Endodermal cell (in vitro differentiated cells): Measurements from ENCODE around the gene ZMYND12. TPM values are rescaled to one million over a fixed set of nuclear protein-coding genes. Genes with fewer than 3 reads are reported as not detected.

Experiments used
- DNase-seq: peaks from one replicate; pipeline ENCODE4 v3.0.0-alpha.2; 2017
- H3K27ac ChIP-seq: 2 replicates; pipeline ENCODE4 v1.5.1; 2013; ENCODE audit warnings: mild to moderate bottlenecking, low read depth, low read length, moderate library complexity
- H3K27me3 ChIP-seq: 2 replicates; pipeline ENCODE4 v1.6.1; 2013; ENCODE audit warnings: mild to moderate bottlenecking, low read length, moderate library complexity; ENCODE audit not compliant: insufficient read depth, control insufficient read depth, poor library complexity, severe bottlenecking
- H3K36me3 ChIP-seq: 2 replicates; pipeline ENCODE4 v1.7.0; 2013; ENCODE audit warnings: mild to moderate bottlenecking, low read length, moderate library complexity; ENCODE audit not compliant: control insufficient read depth, insufficient read depth
- H3K4me1 ChIP-seq: one replicate; pipeline ENCODE4 v1.7.0; 2013; ENCODE audit warnings: low read length; ENCODE audit not compliant: control insufficient read depth, insufficient read depth
- H3K4me3 ChIP-seq: 2 replicates; pipeline ENCODE4 v1.5.1; 2013; ENCODE audit warnings: mild to moderate bottlenecking, low read length, moderate library complexity
- H3K9ac ChIP-seq: 2 replicates; pipeline ENCODE4 v1.6.1; 2013; ENCODE audit warnings: mild to moderate bottlenecking, low read length, moderate library complexity; ENCODE audit not compliant: poor library complexity, severe bottlenecking; ENCODE audit errors: extremely low read depth
- H3K9me3 ChIP-seq: 2 replicates; pipeline ENCODE4 v1.6.1; 2013; ENCODE audit warnings: mild to moderate bottlenecking, low read length, moderate library complexity; ENCODE audit not compliant: control insufficient read depth
- H3K27ac Mint-ChIP-seq: 2 replicates; pipeline ENCODE4 v1.8.0; 2020; ENCODE audit warnings: mixed read lengths
- H3K27me3 Mint-ChIP-seq: 2 replicates; pipeline ENCODE4 v1.8.0; 2021; ENCODE audit warnings: mild to moderate bottlenecking, mixed read lengths; ENCODE audit not compliant: insufficient read depth
- H3K36me3 Mint-ChIP-seq: 2 replicates; pipeline ENCODE4 v1.8.0; 2020; ENCODE audit warnings: low read depth, mixed read lengths
- H3K4me1 Mint-ChIP-seq: 2 replicates; pipeline ENCODE4 v1.8.0; 2020; ENCODE audit warnings: mixed read lengths
- H3K4me3 Mint-ChIP-seq: 2 replicates; pipeline ENCODE4 v1.8.0; 2020; ENCODE audit warnings: mild to moderate bottlenecking, moderate library complexity, mixed read lengths
- H3K9me3 Mint-ChIP-seq: 2 replicates; pipeline ENCODE4 v1.8.0; 2020; ENCODE audit warnings: mild to moderate bottlenecking, mixed read lengths
- CTCF ChIP-seq: fragments of 200-600 bp; sonication (generic); conservative IDR thresholded peaks from 2 replicates; pipeline ENCODE4 v1.5.0; 2021; ENCODE audit warnings: antibody characterized with exemption, mild to moderate bottlenecking
- WGBS, 2 experiments: methylation state at CpG; one replicate each; pipeline versions ENCODE4 v1.1.5 to v1.1.7; 2013; ENCODE audit warnings: missing lambda C conversion rate in 2 of 2, mixed read lengths in 1 of 2; ENCODE audit not compliant: insufficient coverage in 1 of 2, insufficient read length in 1 of 2; 5-methylcytosine and 5-hydroxymethylcytosine counted together
- total RNA-seq, 2 donors: library from RNA; stranded (reverse); fragmentation: NEBNext Ultra II Directional in 1 of 2; extraction: Animal tissue kit (Norgen Biotek cat#: 25700) in 1 of 2; gene quantifications; 2 replicates in 1 of 2; 3 replicates in 1 of 2; pipeline ENCODE4 v1.2.1, GENCODE V29; 2021

Gene ZMYND12
- total RNA-seq, 2 donors from 2014 or later: 0.44 to 1.1 TPM

DNA sequence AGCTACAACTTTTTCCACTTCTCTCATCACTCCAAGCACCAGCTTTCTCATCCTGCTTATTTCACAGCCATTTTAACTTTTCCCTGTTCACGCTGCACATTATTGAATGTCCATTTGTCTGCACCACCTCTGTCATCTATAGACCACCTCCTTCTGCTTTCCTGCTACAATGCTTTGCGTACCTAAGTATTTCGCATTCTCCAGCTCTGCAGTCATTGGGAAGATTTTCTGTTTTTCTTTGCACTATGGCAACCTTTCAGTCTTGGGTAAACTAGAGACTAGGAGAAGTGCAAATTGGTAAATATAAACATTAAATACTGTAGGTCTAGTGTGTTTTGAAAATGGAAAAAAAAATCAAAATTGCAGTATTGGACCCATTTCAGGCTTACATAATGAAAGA, 8.1 kb upstream of the ZMYND12 start:
- Mint-ChIP-seq H3K36me3 (peaks cover 19% of the 10 kb centered on the region), H3K27ac (peak overlapping the region; percentile 86), H3K4me3 (peak overlapping the region; percentile 79), H3K27me3 (peaks cover 7% of the 10 kb centered on the region), H3K9me3 (no peaks in the 10 kb centered on the region), H3K4me1 (peaks cover 16% of the 10 kb centered on the region)
- H3K9me3 ChIP-seq: no peaks in the 10 kb centered on the region
- H3K4me1 ChIP-seq: peaks cover 2% of the 10 kb centered on the region
- H3K36me3 ChIP-seq: peaks cover 20% of the 10 kb centered on the region
- peak overlapping the region; percentile 84 for H3K9ac ChIP-seq
- DNase-seq: no peak
- 89 to 100% methylated on average over 1 to 3 of the region's 3 CpGs for WGBS, 2 experiments
- H3K27ac ChIP-seq: no peak overlapping the region
- no peak for TF ChIP-seq CTCF
- H3K27me3 ChIP-seq: peaks cover 18% of the 10 kb centered on the region
- H3K4me3 ChIP-seq: peak overlapping the region; percentile 88

- Histone ChIP-seq H3K36me3 (peaks cover 20% of the 10 kb centered on the region), H3K27ac (peak within 1 kb of the TSS; percentile 77), H3K27me3 (peaks cover 13% of the 10 kb centered on the region), H3K9me3 (no peaks in the 10 kb centered on the region), H3K4me1 (peaks cover 2% of the 10 kb centered on the region), H3K4me3 (peak within 1 kb of the TSS; percentile 88), H3K9ac (peak within 1 kb of the TSS; percentile 84)
- Mint-ChIP-seq H3K4me1 (peaks cover 22% of the 10 kb centered on the region), H3K27me3 (peaks cover 7% of the 10 kb centered on the region), H3K4me3 (peak within 1 kb of the TSS; percentile 79), H3K36me3 (peaks cover 26% of the 10 kb centered on the region), H3K27ac (peak within 1 kb of the TSS; percentile 96), H3K9me3 (no peaks in the 10 kb centered on the region)
- no peak for TF ChIP-seq CTCF
- DNase-seq: peak; percentile 99
- 4 to 10% methylated on average over 41 to 59 of the region's 59 CpGs for WGBS, 2 experiments
Measured at GRCh38 chr1:42462828-42463763, 7.3 kb upstream of the ZMYND12 start, which contains the start of gene CCDC30. CCDC30 (plus strand) TSS chr1:42463286; CDS start chr1:42480552, 17,266 bp downstream.

- Histone ChIP-seq H3K27me3 (peaks cover 8% of the 10 kb centered on the region), H3K9me3 (no peaks in the 10 kb centered on the region), H3K4me1 (peaks cover 2% of the 10 kb centered on the region), H3K36me3 (peaks cover 20% of the 10 kb centered on the region), H3K4me3 (no peak overlapping the region), H3K9ac (no peak overlapping the region), H3K27ac (no peak overlapping the region)
- Mint-ChIP-seq H3K4me3 (no peak overlapping the region), H3K27me3 (peaks cover 7% of the 10 kb centered on the region), H3K4me1 (peaks cover 33% of the 10 kb centered on the region), H3K9me3 (no peaks in the 10 kb centered on the region), H3K27ac (no peak overlapping the region), H3K36me3 (peaks cover 32% of the 10 kb centered on the region)
- TF ChIP-seq CTCF: no peak
- DNase-seq: no peak
- 100% methylated on average over 2 of the region's 2 CpGs; no CpG with 5 or more reads in 1 of the 2 experiments for WGBS, 2 experiments
Measured at GRCh38 chr1:42461196-42461595, 5.4 kb upstream of the ZMYND12 start.
